Hepatocyte (in vitro differentiated cells): ENCODE results near the gene THTPA.

Source experiments
- EZH2 ChIP-seq: fragments of 200-600 bp; sonication (generic); IDR thresholded peaks from 2 replicates; pipeline ENCODE4 v1.6.1; 2016; ENCODE audit warnings: antibody characterized with exemption, mild to moderate bottlenecking, borderline replicate concordance
- EZH2phosphoT487 ChIP-seq: fragments of 200-600 bp; sonication (generic); IDR thresholded peaks from one replicate; pipeline ENCODE4 v1.6.1; 2018; ENCODE audit warnings: antibody characterized with exemption, mild to moderate bottlenecking, low read depth, moderate library complexity; ENCODE audit not compliant: unreplicated experiment, severe bottlenecking
- TF ChIP-seq, protein P1 (sequence below): fragments of 200-600 bp; sonication (generic); IDR thresholded peaks from 2 replicates; pipeline ENCODE4 v1.5.1; 2016; ENCODE audit warnings: antibody characterized with exemption, mild to moderate bottlenecking; ENCODE audit not compliant: poor library complexity

DNA sequence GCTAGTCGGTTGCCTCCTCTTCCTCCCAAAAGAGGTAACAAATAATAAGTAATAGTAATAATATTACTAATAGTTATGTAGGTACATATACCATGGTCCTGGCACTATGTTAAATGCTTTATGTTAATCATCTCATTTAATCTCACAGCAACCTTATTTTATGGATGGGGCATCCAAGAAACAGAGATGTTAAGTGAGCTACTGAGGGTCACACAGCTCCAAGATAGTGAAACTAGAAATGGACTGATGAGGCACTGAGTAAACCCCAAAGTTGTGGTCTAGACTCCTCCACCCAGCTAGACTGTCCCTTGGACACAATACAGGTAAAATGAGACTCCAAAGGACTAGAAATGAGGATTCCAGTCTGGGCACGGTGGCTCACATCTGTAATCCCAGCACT, 19.6 kb upstream of the THTPA start:
- TF ChIP-seq, protein P1, sequence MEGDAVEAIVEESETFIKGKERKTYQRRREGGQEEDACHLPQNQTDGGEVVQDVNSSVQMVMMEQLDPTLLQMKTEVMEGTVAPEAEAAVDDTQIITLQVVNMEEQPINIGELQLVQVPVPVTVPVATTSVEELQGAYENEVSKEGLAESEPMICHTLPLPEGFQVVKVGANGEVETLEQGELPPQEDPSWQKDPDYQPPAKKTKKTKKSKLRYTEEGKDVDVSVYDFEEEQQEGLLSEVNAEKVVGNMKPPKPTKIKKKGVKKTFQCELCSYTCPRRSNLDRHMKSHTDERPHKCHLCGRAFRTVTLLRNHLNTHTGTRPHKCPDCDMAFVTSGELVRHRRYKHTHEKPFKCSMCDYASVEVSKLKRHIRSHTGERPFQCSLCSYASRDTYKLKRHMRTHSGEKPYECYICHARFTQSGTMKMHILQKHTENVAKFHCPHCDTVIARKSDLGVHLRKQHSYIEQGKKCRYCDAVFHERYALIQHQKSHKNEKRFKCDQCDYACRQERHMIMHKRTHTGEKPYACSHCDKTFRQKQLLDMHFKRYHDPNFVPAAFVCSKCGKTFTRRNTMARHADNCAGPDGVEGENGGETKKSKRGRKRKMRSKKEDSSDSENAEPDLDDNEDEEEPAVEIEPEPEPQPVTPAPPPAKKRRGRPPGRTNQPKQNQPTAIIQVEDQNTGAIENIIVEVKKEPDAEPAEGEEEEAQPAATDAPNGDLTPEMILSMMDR: no peak
- TF ChIP-seq EZH2phosphoT487: no peak
- no peak for TF ChIP-seq EZH2
